HG03139 (cell line): Measurements from ENCODE around the gene FAM187B.
"Not testable (repeated sequence)": the region's sequence is repeated elsewhere in the genome, so short reads cannot be mapped to it uniquely, and the experiment has no call there.

ENCODE experiments used
- ATAC-seq: cut with Tn5 transposase; IDR thresholded peaks from one replicate; pipeline ENCODE4 v1.9.1; 2021; ENCODE audit not compliant: unreplicated experiment

The FAM187B gene

DNA sequence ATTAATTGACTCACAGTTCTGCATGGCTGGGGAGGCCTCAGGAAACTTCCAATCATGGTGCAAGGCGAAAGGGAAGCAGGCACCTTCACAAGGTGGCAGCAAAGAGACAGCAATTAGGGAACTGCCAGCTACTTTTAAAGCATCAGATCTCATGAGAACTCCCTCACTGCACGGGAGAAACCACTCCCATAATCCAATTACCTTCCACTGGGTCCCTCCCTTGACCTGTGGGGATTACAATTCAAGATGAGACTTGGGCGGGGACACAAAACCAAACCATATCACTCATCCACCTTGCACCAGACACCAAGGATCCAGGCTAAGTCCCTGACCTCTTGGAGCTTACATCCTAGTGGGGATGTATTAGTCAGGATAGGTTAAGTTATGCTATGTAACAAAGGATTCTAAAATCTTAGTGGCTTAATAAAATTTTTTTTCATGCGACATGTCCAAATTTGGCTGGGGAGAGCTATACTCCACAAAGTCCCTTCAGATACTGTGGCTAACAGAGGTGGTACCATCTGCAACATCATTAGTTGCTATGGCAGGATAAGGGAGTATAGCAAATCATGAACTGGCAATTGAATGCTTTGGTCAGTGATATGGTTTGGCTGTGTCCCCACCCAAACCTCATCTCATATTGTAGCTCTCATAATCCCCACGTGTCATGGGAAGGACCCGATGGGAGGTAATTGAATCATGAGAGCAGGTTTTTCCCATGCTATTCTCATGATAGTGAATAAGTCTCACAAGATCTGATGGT is 8.3 kb upstream of the FAM187B start:
- no peak for ATAC-seq

DNA sequence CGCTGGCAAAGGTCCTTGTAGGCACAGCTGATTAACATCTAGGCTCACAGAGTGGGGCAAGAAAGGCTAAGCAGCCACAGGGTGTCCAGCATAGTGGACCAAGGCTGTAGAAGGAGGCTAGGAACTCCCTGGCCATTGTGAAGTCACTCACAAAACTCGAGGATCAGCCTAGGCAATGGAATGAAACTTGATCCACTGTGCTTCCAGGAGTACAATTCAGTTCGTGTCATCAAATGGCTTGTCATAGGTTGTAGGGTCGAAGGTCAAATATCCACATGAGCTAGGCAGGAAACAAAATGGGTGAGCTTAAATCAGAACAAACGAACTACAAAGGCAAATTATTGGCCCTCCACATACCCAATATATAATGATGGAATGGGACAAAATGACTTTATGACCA is 4.4 kb upstream of the FAM187B start:
- no peak for ATAC-seq

DNA sequence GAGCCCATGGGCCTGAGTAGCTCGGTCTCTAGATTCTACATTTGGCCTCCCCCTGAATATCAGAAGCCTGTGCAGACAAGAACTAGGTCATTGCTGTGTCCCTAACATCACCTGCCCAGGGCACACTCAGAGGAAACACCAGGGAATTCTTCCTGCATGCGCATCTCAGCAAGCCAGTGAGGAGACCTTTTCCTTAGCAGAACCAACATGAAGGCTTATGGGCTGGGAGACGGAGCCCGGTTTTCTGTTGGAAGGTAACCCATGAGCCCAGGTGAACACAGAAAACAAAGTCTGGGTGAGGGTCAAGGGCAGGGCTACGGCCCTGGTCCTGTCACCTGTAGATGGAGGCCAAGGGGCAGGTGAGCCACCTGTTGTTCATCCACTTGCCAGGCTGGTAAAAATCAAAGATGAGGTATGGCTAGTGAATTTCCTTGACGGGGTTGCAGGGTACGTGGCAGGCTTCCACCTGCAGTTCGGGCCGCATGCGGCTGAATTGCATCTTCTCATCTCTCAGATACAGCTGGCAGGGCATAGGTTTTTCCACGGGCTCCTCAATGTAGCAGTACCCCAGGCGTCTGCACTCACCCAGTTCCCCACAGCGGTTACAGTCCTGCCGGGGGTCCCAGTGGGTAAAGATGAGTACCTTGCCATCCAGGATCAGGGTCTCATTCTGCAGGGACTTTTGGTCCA is 3.6 kb upstream of the FAM187B start:
- ATAC-seq = no peak

DNA sequence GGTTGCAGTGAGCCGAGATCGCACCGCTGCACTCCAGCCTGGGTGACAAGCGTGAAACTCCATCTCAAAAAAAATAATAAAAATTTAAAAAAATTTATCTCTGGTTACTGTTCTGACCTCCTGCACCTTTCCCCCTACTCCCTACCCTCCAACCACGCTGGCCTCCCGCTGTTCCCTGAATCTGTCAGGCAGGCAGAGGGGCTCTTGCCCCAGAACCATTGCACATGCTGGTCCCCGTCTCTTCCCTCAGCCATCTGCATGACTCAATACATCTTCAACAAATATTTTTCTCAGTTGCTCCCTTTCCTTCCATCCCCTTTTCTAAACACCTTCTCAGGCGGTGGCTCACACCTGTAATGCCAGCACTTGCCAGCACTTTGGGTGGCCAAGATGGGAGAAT is 1.1 kb upstream of the FAM187B start:
- no peak for ATAC-seq

DNA sequence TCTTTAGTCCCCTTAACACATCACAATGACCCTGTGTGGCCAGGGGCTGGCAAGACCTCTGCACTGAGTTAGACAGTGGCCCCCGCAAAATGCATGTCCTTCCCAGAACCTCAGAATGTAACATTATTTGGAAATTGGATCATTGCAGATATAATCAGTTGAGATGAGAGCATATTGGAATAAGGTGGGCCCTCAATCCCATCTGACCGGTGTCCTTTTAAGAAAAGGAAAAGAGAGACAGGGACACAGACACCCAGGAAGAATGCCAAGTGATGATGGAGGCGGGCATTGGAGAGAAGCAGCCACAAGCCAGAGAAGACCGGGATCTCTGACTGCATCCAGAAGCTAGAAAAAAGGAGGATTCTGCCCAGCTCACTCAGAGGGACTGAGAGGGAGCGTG is 1.8 kb downstream of the FAM187B start:
- ATAC-seq = no peak

DNA sequence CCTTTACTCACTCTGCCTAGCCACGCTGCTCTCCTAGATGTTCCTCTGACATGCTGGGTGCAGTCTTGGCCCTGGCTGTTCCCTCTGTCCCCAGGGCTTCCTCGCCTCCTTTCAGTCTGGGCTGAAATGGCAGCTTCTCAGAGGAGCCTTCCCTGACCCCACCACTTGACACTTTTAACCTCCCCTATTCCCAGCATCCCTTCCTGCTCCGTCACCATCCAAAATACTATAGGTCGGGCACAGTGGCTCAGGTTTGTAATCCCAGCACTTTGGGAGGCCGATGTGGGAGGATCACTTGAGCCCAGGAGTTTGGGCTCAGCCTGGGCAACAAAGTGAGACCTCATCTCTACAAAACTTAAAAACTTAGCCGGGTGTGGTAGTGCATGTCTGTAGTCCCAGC is 2.6 kb downstream of the FAM187B start:
- no peak for ATAC-seq

DNA sequence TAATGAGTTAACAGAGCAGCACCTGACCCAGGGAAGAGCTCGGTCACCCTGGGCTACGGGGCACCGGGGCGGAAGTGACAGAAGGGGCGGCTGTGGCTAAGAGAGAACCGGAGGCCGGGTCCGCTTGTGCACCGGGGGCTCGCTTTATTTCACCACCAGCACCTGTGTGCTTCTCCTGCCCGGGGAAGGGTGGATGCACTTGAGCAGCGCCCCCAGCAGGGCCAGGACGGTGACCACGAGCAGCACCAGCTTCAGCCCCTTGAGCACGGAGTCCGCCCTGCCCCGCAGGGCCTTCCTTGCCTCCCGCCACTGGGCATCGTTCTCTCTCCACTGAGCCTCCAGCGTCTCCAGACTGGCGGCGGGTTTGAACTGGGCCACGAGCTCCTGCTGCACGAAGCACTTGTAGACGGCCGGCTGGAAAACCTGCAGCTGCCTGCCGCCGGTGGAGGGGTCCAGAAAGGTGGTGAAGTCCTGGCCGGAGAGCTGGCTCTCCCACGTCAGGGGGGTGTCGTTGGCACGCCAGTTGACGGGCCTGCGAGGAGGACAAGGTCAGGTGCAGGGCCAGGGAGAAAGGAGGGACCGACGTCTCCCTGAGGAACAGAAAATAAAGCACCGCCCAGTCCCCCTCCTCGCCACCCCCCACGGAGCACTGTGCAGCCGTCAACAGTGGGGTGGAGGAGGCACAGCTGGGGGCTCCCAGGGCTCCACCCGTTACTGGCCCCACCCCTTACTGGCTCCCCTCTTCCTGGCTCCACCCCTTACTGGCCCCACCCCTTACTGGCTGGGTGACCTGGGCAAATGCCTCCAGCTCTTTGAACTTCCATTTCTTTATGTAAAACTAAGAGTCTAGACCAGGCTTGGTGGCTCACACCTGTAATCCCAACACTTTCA is 3.6 kb downstream of the FAM187B start:
- ATAC-seq = no peak

DNA sequence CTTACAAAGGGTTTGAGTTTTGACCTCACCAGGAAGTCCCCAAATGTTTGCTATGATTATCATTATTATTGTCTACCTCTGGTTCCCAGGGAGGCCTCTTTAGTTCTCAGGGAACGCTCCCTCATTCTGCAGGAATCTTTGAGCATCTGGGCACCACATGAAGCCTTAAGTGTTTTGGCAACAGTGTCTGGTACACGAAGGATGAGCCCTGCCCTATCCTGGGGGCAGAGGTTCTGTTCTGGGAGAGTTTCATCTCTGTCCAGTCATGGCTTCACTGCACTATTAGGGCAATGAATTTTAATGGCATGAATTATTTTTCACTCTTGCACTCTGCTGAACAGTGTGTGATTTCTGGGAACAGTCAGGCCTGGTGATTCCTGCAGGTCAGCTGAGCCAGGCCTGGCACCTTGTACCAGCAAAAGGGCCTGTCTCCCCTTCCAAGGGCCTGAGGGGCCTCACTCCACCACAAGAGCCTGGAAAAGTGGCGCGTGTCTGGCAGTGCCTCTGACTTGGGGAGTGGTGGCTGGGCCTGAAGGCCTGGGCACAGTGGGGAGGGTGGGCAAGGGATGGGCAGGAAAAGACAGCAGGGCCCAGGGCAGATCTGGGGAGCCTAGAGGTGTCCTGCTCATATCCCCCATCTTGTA is 4.6 kb downstream of the FAM187B start:
- ATAC-seq = no peak

DNA sequence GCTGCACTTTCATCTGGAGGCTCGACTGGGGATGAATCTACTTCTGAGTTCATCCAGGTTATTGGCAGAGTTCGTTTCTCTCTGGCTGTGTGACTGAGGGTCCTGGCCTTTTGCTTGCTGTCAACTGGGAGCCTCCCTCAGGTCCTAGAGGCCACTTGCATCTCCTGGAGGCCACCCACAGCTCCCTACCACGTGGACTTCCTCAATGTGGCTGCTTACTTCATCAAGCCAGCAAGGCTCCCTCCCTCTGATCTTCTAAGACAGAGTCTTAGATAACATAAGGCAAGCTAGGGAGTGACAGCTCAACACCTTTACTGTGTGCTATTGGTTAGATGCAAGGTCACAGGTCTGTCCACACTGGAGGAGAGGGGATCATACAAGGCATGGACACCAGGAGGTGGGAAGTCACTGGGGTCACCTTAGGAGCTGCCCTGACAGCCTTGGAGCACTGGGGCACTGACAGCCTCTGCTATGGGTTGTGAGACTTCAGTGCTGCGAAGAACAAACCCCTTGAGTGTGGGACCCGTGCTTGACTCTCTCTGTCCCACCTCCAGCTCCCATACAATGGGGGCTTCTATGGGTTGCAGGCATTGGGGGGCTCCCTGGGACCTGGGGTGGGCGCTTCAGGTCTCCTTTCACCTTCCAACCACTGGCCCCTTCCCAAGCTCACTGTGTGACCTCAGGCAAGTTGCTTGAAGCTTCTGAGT is 5.3 kb downstream of the FAM187B start:
- no peak for ATAC-seq

DNA sequence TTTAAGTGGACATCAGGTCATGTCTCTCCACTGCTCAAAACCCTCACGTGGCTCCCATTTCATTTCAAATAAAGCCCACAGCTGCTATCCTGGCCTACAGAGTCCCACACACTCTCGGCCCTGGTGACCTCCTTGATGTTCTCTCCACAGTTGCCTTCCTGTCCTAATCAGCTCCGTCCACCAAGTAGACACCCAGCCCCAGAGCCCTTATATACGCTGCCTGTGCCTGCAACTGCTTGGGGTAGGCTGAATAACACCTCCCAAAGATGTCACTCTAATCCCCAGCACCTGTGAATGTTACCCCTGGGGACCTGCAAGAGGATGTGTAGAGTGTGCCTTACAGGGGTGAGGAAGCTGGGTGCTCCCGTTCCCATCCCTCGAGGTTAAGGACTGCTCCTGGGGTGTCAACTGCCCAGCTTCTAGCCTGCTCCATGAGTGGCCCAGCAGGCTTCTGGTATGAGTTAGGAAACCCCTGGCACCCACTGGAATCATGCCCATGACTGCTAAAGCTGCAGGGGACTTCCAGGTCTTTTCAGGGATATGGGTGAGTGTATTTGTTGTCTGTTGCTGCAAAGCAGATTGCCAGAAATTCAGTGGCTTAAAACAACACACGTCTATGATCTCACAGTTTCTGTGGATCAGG is 6.0 kb downstream of the FAM187B start:
- ATAC-seq = no peak

DNA sequence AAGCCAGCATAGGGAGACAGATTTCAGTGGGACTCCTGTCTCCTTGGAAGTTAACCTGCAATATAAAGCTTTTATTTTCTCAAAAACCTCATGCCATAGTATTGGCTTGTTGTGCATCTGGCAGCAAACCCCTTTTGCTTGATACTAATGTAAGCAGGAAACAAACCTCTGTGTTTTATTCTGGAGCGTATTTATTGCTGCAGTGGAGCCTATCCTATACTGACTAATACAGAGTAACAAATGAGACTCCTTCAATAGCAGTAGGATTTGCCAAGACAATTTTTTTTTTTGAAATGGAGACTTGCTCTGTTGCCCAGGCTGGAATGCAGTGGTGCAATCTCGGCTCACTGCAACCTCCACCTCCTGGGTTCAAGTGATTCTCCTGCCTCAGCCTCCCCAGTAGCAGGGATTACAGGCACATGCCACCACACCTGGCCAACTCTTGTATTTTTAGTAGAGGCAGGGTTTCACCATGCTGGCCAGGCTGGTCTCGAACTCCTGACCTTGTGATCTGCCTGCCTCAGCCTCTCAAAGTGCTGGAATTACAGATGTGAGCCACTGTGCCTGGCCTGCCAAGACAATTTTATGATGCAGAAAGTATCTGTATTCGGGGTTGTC is 7.5 kb downstream of the FAM187B start:
- ATAC-seq = not testable (repeated sequence)

DNA sequence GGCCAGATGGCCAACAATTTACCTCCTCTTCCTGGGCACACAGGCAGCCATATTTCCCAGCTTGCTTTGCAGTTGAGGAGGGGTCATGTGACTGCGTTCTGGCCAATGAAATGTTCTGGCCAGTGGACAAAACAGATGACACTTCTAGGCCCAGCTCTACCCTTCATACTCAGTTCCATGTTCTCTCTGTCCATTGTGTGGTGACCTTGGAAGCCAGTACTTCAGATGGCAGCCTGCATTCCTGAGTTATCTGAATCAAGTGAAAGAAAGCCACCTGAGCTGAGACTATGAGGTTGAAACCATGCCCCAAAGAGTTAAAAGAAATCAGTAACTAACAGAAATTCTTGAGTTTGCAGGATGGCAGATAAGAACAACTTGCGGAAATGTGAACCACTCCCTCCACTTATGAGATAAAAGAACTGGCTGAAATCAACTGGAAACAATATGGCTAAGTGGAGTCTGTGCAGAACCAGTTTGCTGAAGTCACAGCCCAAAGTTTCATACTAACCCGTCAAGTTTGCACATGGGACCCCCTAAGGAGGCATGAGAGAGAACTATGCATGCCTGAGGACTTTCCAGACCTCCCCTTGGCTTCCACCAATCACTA is 8.1 kb downstream of the FAM187B start:
- no peak for ATAC-seq

DNA sequence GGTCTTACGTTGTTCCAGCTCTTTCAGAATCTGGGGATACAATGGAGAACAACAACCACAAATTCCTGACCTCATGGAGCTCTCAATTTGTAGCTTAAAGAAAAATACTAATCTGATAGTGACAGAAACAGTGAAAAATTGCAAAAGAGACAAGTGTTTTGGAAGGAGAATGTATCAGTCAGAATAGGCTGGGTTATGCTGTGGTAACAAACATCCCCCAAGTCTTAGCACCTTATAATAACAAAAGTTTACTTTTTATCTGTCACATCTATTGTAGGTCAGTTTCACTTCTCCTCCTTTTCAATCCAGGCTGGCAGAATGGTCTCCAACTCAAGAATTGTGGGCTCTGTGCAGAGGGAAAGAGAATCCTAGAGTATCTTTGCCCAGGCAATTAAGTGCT is 9.5 kb downstream of the FAM187B start:
- no peak for ATAC-seq

DNA sequence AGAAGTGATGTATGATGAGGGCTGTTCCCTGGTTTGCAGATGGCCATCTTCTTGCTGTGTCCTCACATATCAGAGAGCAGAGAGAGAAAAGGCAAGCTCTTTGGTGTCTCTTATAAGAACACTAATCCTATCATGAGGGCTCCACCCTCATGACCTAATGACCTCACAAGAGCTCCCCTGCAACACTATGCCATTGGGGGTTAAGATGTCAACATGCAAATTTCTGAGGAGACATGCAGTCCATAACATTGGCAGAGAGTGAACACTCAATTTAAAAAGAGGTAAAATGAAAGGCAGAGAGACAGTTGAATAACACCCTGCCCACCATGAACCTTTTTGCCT is 10.9 kb downstream of the FAM187B start:
- ATAC-seq = no peak

DNA sequence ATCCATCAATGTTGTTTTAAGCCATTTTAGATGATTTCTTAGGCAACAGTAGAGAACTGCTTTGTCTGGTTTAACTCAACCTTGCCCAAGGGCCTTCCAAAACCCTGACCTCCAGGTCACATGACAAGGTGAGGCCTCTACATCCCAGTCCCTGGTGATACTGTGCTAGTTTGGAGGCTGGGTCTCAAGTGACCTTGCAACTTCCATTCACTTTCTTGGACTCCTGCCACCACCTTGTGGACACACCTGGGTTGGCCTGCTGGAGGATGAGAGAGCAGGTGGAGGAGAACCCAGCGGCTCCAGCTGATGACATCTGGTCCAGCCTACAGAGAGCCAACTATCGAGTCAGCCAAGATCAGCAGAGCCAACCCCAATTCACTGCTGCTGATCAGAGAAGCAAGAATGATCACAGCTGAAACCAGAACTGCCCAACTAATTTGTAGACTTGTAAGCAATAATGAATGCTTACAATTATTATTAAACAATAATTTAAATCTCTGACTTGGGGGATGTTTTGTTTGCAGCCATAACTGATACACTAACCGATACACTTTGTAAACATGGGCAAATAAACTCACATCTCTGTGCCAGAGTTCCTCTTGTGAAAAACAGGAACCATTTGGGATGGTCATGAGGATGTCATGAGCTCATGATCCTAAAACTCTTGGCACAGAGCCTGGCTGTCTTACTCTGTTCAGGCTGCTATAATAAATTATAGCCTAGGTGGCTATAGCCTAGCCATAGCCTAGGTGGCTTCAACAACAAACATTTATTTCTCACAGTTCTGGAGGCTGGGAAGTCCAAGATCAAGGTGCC is 11.5 kb downstream of the FAM187B start:
- no peak for ATAC-seq

DNA sequence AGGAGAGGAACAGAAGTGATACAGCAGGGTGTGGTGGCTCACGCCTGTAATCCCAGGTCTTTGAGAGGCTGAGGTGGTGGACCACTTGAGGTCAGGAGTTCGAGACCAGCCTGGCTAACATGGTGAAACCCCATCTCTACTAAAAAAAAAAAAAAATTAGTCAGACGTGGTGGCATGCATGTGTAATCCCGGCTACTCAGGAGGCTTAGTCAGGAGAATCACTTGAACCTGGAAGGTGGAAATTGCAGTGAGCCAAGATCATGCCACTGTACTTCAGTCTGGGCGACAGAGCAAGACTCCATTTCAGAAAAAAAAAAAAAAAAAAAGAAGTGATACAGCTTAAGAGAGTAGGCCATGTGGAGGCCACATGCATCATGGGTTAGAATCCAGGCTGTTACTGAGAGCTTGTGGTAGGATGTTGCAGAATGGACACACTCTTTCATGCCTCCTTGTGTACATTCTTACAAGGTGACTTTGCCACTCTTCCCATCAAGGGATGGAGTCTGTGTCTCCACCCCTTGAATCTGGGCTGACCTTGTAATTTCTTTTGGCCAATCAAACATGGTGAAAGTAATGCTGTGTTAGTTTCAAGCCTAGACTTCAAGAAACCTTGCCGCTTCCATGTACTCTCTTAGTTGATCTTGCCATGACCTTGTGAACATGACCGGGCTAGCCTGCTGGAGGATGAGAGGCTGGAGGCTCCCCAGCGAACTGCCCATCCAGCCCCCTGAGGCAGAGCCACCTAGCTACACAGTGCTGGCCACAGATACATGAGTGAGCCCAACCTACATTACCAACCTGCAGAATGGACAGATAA is 12.3 kb downstream of the FAM187B start:
- no peak for ATAC-seq

DNA sequence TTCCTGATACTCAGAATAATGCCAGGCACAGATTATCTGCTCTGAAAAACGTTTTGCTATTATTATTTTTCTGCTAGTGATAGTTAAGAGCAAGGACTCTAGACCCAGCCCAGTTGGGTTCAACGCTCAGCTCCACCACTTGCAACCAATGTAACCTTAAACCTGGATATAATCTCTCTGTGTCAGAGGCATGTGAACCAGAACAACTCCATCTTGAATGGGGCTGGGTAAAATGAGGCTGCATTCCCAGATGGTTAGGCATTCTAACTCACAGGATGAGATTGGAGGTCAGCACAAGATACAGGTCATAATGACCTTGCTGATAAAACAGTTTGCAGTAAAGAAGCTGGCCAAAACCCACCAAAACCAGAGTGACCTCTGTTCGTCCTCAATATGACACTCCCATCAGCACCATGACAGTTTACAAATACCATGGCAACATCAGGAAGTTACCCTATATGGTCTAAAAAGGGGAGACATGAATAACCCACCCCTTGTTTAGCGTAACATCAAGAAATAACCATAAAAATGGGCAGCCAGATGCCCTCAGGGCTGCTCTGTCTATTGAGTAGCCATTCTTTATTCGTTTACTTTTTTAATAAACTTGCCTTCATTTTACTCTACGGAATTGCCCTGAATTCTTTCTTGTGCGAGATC is 13.6 kb downstream of the FAM187B start:
- ATAC-seq = no peak
